Hepatocyte (in vitro differentiated cells): ENCODE results near the gene HS3ST1.

Experiments
- EZH2 ChIP-seq: fragments of 200-600 bp; sonication (generic); IDR thresholded peaks from 2 replicates; pipeline ENCODE4 v1.6.1; 2016; ENCODE audit warnings: antibody characterized with exemption, mild to moderate bottlenecking, borderline replicate concordance
- TF ChIP-seq, protein P1 (sequence below): fragments of 200-600 bp; sonication (generic); IDR thresholded peaks from 2 replicates; pipeline ENCODE4 v1.5.1; 2016; ENCODE audit warnings: antibody characterized with exemption, mild to moderate bottlenecking; ENCODE audit not compliant: poor library complexity

DNA sequence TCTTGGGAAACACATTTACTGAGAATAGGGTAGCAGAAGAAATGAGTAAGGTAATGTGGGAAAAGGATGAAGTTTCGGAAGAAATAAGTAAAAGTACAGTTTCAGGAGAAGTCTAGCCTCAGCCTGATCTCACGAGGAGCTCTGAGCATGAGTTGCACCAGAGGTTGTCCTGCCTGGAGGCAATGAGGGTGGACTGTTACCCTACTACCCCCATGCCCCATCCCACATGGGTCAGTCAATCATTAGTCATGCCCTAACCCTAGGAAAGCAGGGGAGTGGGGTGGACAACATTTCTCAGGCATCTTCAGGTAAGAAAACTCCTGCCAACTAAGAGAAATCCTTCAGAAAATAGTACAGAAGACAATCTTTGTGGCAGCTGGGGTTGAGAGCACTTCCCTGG is 35.1 kb downstream of the HS3ST1 start:
- TF ChIP-seq, protein P1, sequence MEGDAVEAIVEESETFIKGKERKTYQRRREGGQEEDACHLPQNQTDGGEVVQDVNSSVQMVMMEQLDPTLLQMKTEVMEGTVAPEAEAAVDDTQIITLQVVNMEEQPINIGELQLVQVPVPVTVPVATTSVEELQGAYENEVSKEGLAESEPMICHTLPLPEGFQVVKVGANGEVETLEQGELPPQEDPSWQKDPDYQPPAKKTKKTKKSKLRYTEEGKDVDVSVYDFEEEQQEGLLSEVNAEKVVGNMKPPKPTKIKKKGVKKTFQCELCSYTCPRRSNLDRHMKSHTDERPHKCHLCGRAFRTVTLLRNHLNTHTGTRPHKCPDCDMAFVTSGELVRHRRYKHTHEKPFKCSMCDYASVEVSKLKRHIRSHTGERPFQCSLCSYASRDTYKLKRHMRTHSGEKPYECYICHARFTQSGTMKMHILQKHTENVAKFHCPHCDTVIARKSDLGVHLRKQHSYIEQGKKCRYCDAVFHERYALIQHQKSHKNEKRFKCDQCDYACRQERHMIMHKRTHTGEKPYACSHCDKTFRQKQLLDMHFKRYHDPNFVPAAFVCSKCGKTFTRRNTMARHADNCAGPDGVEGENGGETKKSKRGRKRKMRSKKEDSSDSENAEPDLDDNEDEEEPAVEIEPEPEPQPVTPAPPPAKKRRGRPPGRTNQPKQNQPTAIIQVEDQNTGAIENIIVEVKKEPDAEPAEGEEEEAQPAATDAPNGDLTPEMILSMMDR: no peak
- TF ChIP-seq EZH2: no peak
